Fibroblast of skin of scalp (primary cell): ENCODE data around the gene APMAP.

Experiments
- DNase-seq: peaks from one replicate; pipeline ENCODE4 v3.0.0-alpha.2; 2013

The APMAP gene

GRCh38 chr20:24964506-24964840 is 28.1 kb downstream of the APMAP start:
- no peak for DNase-seq

- no peak for DNase-seq
Measured at GRCh38 chr20:24963672-24964505, 28.7 kb downstream of the APMAP start.

- no peak for DNase-seq
Measured at GRCh38 chr20:24962510-24962909, 30.0 kb downstream of the APMAP start.

GRCh38 chr20:24962182-24962492 is 30.4 kb downstream of the APMAP start:
- DNase-seq, result no peak

- DNase-seq, result no peak
Measured at GRCh38 chr20:24961384-24962181, 31.0 kb downstream of the APMAP start.

DNA sequence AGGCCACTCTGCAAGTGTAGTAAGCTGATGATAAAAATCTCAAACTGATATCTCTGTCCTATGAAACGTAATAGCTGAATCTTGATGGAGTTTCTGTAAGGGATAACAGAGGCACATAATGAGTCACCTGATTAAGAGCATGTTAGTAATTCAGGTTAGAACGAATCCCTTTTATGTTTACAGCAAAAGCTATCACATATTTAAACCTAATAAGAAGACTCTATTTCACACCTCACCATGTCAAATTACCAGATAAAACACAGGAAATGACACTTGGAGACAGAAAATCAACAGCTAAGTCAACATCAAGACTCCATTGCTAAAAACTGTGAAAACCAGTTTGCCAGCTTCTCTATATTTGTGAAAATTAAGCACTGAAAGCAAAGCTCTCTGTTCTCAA is 31.7 kb downstream of the APMAP start:
- DNase-seq, result no peak

GRCh38 chr20:24960302-24960801 is 32.2 kb downstream of the APMAP start:
- DNase-seq, result no peak

- DNase-seq, result no peak
Measured at GRCh38 chr20:24959591-24960301, 32.8 kb downstream of the APMAP start.

DNA sequence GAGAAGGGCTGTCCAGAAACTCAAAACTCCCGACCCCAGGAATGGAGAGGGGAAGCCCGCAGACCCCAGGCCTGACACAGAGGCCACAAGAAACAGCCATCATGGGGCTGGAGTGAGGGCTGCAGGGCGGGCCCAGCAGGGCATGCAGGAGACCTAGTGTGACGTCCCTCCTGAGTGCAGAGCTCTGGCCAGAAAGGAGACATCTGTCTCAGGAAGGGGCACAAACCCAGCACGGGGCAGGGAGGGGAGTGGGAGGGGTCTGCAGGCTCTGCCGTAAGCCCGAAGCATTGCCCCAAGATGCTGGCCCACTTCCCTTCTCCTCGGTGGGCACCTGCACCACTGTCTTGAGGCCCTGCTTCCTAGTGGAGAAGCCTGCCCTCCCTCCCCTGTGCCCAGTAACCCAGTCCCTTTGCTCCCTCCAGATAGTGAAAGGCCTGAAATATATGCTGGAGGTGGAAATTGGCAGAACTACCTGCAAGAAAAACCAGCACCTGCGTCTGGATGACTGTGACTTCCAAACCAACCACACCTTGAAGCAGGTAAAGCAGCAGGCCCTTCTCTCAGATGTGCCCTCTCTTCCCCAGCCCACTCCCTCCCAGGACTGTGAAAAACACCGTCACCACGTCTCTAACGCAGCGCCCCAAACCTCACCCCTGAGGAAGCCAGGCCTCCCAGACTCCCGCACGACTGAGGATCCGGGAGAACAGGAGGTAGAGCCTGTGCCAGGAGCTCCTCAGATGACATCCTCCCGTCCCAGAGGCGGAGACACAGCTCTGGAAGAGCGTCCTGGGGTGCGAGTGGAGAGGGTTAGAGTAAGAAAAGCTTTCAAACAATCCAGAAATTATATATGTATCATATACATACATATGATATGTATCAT is 33.8 kb downstream of the APMAP start:
- DNase-seq, result no peak

GRCh38 chr20:24957326-24958016 is 35.1 kb downstream of the APMAP start:
- no peak for DNase-seq

DNA sequence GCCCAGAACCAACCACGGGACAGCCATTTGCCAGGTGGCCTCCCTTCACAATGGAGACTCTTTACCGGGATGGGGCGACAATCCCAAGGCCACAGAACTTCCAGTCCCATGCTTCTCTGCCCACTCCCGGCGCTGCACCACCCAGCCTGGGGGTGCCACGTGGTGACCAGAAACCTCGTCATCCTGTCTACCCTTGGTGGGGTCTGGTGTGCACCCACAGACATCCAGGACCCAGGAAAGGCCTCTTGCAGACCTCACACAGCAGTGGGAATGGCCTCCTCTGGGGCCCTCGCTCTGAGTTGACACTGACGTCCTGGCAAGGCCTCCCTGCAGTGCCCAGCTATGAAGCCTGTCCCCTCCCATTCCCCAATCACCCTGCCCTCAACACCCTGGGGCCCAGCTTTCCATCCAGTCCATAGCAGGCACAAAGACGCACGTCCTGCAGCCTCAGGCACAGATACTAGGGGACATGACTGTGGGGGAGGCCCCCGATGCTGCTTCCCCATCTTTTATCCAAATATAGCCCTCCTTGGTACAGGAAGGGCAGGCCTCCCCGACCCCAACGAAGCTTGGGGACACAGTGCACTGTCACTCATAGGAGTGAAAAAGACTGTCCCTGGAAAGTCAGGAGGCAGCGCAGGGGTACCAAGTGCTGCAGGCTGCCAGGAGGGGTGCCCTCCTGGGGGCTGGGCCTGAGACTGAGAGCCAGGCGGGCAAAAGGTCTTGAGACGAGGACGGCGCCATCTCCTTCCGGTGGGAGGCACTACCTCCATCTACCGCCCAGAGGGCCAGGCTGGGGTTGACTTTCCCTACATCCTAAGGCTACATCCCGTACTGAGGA is 36.3 kb downstream of the APMAP start:
- DNase-seq, result no peak

- no peak for DNase-seq
Measured at GRCh38 chr20:24955045-24955444, 37.5 kb downstream of the APMAP start.

DNA sequence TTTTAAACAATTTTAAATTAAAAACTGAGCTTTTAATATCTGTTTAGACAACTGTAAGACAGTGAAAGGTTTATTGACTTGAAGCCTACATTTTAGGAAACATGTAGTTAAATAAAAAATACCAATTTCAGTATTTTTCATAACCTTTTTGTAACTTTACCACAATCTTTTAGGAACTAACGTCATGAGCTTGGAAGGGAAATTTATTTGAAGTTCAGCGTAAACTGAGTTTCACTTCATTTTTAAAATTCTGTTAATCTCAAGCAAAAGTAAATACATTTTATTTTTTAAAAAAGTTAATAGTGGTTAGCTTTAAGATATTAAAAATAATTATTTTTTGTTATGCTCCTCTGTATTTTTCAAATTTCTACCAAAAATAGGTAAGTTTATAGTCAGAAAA is 38.0 kb downstream of the APMAP start:
- DNase-seq, result no peak

DNA sequence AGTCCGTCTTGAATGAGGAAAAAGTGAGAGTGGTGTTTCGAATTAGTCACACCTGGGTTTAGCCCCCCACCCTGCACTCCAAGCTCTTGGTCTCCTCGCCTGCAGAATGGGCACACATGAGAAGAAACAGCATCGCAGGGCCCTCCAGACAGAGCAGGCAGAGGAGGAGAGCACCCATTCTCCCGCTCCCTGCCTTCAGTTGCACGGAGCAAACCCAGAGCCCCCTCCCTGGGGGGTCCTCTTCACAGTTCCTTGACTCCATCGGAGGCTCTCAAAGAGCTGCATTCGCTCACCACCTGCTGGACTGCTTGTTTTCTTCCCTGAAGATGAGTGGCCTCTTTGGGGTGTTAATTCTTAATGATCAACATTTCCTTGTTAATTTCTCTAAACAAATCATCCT is 38.4 kb downstream of the APMAP start:
- no peak for DNase-seq

GRCh38 chr20:24953621-24954133 is 38.9 kb downstream of the APMAP start:
- DNase-seq, result no peak

DNA sequence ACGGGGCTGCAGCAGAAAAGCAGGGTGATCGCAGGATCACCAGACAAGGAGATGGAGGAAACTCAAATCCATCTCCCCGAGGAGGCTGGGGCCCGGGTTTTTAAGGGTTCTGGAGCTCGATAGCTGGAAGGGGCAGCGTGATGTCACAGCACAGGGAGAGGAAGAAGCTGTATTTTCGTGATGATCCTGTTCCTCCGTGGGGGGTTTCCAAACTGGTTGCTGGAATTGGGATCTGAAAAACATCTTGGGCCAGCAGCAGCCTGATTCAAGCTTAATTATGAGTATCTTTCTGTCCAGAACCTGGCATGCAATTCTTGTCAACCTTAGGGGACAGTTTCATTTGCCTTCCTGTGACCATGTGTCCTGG is 39.4 kb downstream of the APMAP start:
- DNase-seq, result no peak

DNA sequence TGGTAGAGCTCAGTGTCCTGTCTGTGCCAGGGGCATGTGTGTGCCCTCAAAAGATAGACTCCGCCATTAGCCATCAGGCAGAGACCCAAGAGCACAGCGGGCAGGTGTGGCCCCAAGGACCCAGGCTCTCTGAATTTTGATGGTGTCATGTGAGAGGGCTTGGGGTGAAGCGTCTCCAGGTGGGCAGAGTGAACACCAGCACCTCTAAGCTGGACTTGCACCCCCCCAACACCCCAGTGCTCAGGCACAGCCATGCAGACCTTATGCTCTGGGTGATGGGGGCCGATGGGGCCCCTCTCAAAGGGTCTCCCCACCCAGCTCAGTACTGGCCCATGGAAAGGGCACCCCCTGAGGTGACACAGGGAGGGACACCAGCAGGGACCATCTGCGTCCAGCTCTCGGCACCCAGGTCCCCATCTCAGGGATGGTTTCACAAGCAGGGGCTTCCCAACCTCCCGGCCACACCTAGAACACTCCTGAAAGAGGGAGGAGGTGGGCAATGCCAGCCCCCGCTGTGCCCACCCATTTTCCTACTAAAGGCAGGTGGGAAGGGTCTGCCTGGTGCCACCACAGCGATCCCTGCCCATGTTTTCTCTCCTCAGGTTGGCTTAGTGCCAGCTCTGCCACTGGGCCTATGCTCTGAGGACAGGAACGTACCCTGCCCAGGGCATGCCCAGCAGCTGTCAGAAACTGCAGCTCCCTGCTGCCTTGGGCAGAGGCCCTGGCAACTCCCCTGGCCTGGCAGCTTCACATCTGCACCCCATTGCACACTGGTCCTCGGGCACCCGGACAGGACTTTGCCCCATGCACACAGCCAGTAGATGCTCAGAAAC is 40.0 kb downstream of the APMAP start:
- DNase-seq, result no peak

GRCh38 chr20:24951536-24952083 is 40.9 kb downstream of the APMAP start:
- DNase-seq, result no peak

DNA sequence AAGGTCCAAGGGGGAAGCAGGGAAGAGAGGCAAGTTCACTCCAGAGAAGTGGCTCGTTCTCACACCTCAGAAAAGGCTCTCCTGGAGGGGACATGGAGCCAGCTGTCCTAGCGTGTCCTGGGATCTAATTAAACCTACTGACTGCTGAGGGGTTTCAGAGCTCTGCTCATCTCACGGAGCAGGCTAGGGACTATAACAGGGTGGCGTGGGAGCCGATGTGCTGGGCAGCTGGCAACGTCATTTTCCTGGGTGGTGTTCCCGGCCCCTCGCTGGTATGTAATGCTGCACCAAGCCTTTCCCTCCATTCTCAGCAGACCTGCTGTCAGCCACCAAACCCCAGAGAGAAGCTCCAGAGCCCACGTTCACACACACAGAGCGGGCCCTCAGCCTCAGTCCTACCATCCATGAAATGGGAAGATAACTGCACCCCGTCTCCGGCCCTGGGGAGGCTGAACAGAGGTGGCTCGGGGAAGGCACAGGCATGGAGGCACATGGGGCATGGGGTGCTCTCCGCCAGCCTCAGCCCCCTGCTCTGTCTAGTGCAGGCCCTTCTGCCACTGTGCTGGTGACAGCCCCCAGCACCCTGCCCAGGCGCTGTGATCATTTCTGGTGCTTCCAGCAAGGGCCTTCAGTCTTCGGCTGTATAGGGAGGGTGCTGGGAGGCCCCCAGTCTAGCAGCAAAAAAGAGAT is 41.6 kb downstream of the APMAP start:
- DNase-seq, result no peak
